ENCODE data around the gene REV3L.

REV3L gene

DNA sequence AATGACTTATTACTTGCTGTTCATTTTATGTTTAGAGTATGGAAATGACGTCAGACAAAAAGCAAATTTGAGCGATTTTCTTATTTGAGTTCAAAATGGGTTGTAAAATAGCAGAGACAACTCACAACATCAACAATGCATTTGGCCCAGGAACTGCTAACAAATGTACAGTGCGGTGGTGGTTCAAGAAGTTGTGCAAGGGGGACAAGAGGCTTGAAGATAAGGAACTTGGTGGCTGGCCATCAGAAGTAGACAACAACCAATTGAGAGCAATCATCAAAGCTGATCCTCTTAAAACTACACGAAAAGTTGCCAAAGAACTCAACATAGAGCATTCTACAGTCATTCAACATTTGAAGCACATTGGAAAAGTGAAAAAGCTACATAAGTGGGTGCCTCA lies 43.8 kb downstream of the REV3L start:
- in situ Hi-C loops (cut with HindIII; ENCODE audit: low pct_ligation_motif_present, low sequenced_read_pairs) = no loop called here
- Histone ChIP-seq H3K27me3 (replicated peaks) (no peaks in the 10 kb centered on the region), H3K4me3 (ENCODE audit: low read depth, low read length) (no peak overlapping the region), H3K36me3 (replicated peaks) (no peaks in the 10 kb centered on the region), H3K27ac (no peak overlapping the region)
- DNase-seq = no peak
- TF ChIP-seq CTCF (IDR thresholded peaks at IDR 0.05; ENCODE audit: low read depth, low read length, missing control alignments) = no peak

DNA sequence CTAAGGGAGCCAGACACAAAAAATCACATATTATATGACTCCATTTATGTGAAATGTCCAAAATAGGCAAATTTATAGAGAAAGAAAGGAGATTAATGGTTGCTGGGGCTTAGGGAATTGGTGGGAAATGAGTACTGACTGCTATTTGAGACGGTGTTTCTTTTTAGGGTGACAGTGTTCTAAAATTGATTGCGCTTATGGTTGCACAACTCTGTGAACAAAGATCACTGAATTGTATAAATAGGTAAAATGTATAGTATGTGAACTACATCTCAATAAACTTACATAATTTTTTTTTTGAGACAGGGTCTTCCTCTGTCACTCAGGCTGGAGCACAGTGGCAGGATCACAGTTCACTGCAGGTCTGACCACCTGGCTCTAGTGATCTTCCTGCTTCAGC lies 45.4 kb downstream of the REV3L start:
- in situ Hi-C loops (cut with HindIII; ENCODE audit: low pct_ligation_motif_present, low sequenced_read_pairs) = no loop called here
- no peak overlapping the region for H3K4me3 ChIP-seq (ENCODE audit: low read depth, low read length)
- H3K27ac ChIP-seq = no peak overlapping the region
- H3K27me3 ChIP-seq (replicated peaks) = no peaks in the 10 kb centered on the region
- no peak for DNase-seq
- TF ChIP-seq CTCF (IDR thresholded peaks at IDR 0.05; ENCODE audit: low read depth, low read length, missing control alignments) = no peak
- no peaks in the 10 kb centered on the region for H3K36me3 ChIP-seq (replicated peaks)

DNA sequence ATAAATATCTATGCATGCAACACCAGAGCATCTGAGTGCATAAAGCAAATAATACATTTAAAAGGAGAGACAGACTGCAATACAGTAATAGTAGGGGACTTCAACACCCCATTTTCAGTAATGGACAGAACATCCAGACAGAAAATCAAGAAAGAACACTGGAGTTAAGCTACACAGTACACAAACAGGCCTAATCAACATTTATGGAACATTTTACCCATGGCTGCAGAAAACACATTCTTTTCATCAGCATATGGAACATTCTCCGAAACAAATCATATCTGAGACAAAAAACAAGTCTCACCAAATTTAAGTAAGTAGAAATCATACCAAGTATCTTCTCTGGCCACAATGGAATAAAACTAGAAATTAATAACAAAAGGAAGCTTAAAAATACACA lies 50.5 kb downstream of the REV3L start:
- Histone ChIP-seq H3K27ac (no peak overlapping the region), H3K36me3 (replicated peaks) (no peaks in the 10 kb centered on the region), H3K27me3 (replicated peaks) (no peaks in the 10 kb centered on the region), H3K4me3 (ENCODE audit: low read depth, low read length) (no peak overlapping the region)
- no peak for DNase-seq
- TF ChIP-seq CTCF (IDR thresholded peaks at IDR 0.05; ENCODE audit: low read depth, low read length, missing control alignments) = no peak
- in situ Hi-C loops (cut with HindIII; ENCODE audit: low pct_ligation_motif_present, low sequenced_read_pairs) = no loop called here

- DNase-seq = no peak
Measured at GRCh38 chr6:111430605-111431376, 52.2 kb downstream of the REV3L start.

DNA sequence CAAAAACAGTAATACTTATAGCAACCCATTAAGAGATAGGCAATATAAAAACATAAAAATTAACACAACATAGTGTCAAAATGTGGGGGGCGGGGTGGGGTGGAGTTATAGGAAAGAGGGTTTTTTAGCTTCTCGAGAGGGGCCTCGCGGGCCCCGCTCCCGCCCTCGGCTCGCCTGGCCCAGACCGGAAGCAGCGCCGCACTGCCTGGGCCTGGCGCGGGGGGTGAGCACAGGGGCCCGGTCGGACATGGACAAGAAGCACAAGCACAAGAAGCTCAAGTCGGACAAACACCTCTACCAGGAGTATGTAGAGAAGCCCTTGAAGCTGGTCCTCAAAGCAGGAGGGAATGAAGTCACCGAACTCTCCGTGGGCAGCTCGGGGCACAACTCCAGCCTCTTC lies 53.4 kb downstream of the REV3L start:
- no peak for DNase-seq
- Histone ChIP-seq H3K36me3 (replicated peaks) (no peaks in the 10 kb centered on the region), H3K27me3 (replicated peaks) (no peaks in the 10 kb centered on the region), H3K27ac (no peak overlapping the region), H3K4me3 (ENCODE audit: low read depth, low read length) (no peak overlapping the region)
- no peak for TF ChIP-seq CTCF (IDR thresholded peaks at IDR 0.05; ENCODE audit: low read depth, low read length, missing control alignments)
- in situ Hi-C loops (cut with HindIII; ENCODE audit: low pct_ligation_motif_present, low sequenced_read_pairs) = no loop called here

More at GRCh38 chr6:111430605-111431376, 52.2 kb downstream of the REV3L start:
- no peaks in the 10 kb centered on the region for H3K27me3 ChIP-seq (replicated peaks)
- in situ Hi-C loops (cut with HindIII; ENCODE audit: low pct_ligation_motif_present, low sequenced_read_pairs) = no loop called here
- no peak overlapping the region for H3K27ac ChIP-seq
- H3K4me3 ChIP-seq (ENCODE audit: low read depth, low read length) = no peak overlapping the region
- no peak for TF ChIP-seq CTCF (IDR thresholded peaks at IDR 0.05; ENCODE audit: low read depth, low read length, missing control alignments)
- H3K36me3 ChIP-seq (replicated peaks) = no peaks in the 10 kb centered on the region

- Histone ChIP-seq H3K36me3 (replicated peaks) (no peaks in the 10 kb centered on the region), H3K27ac (no peak overlapping the region), H3K27me3 (replicated peaks) (no peaks in the 10 kb centered on the region), H3K4me3 (ENCODE audit: low read depth, low read length) (no peak overlapping the region)
- TF ChIP-seq CTCF (IDR thresholded peaks at IDR 0.05; ENCODE audit: low read depth, low read length, missing control alignments) = no peak
- DNase-seq = no peak
- in situ Hi-C loops (cut with HindIII; ENCODE audit: low pct_ligation_motif_present, low sequenced_read_pairs) = no loop called here
Measured at GRCh38 chr6:111428811-111429210, 54.2 kb downstream of the REV3L start.
